Islet precursor cell (in vitro differentiated cells): Measurements from ENCODE around the gene UPB1.
"Not testable (repeated sequence)": the region's sequence is repeated elsewhere in the genome, so short reads cannot be mapped to it uniquely, and the experiment has no call there.

Experiments
- DNase-seq: peaks from one replicate; pipeline ENCODE4 v3.0.0-alpha.2; 2018

UPB1 gene

GRCh38 chr22:24536089-24536488, 41.0 kb downstream of the UPB1 start:
- no peak for DNase-seq

- DNase-seq = no peak
These were observed 45.3 kb downstream of the UPB1 start for GRCh38 chr22:24540470-24540869.

GRCh38 chr22:24541681-24542515, 46.8 kb downstream of the UPB1 start:
- no peak for DNase-seq

GRCh38 chr22:24542641-24543040, 47.5 kb downstream of the UPB1 start:
- DNase-seq = no peak

- no peak for DNase-seq
These were observed 48.1 kb downstream of the UPB1 start for GRCh38 chr22:24543185-24543601.

- no peak for DNase-seq
These were observed 48.6 kb downstream of the UPB1 start for GRCh38 chr22:24543679-24544243.

- DNase-seq = no peak
These were observed 53.7 kb downstream of the UPB1 start for GRCh38 chr22:24548812-24549211.

- no peak for DNase-seq
These were observed 55.1 kb downstream of the UPB1 start for GRCh38 chr22:24550028-24550901.

GRCh38 chr22:24550902-24551435, 55.8 kb downstream of the UPB1 start:
- no peak for DNase-seq

- DNase-seq = not testable (repeated sequence)
These were observed 57.6 kb downstream of the UPB1 start for GRCh38 chr22:24552503-24553286.

- DNase-seq = no peak
These were observed 58.6 kb downstream of the UPB1 start for GRCh38 chr22:24553597-24554312.

GRCh38 chr22:24554313-24555164, 59.4 kb downstream of the UPB1 start, which contains the start of gene GUCD1:
Gene GUCD1 (minus strand): TSS chr22:24555138. CDS start chr22:24554991, 147 bp downstream.
- peak; percentile 59 for DNase-seq

- DNase-seq = peak; percentile 100
These were observed 60.3 kb downstream of the UPB1 start, which contains the start of gene SNRPD3 for GRCh38 chr22:24555165-24556039. Gene SNRPD3 (plus strand): TSS chr22:24555999. CDS start chr22:24557675, 1,676 bp downstream.

- DNase-seq = no peak
These were observed 64.3 kb downstream of the UPB1 start for GRCh38 chr22:24559471-24559870.

GRCh38 chr22:24563246-24563645, 68.1 kb downstream of the UPB1 start:
- no peak for DNase-seq

- DNase-seq = no peak
These were observed 69.4 kb downstream of the UPB1 start for GRCh38 chr22:24564376-24565058.

- no peak for DNase-seq
These were observed 69.9 kb downstream of the UPB1 start for GRCh38 chr22:24565077-24565476.

- no peak for DNase-seq
These were observed 71.9 kb downstream of the UPB1 start for GRCh38 chr22:24566899-24567511.
